Karpas-422 (cell line): ENCODE data around the gene ZNF595. TPM values are rescaled to one million over a fixed set of nuclear protein-coding genes. Genes with fewer than 3 reads are reported as not detected.
A peak's percentile ranks its signal among the peaks of the same experiment; 100 is the strongest.

Source experiments
- DNase-seq: peaks from one replicate; pipeline ENCODE4 v3.0.0-alpha.2; 2015
- H2AFZ ChIP-seq: fragments of 200-600 bp; sonication (generic); 2 replicates; pipeline ENCODE4 v1.6.1; 2014; ENCODE audit warnings: antibody characterized with exemption, low read length, mixed read lengths
- H3K27ac ChIP-seq: fragments of 200-600 bp; sonication (generic); 2 replicates; pipeline ENCODE4 v1.5.1; 2014; ENCODE audit warnings: mild to moderate bottlenecking, low read length, moderate library complexity
- H3K27me3 ChIP-seq: fragments of 200-600 bp; sonication (generic); 2 replicates; pipeline ENCODE4 v1.6.1; 2014; ENCODE audit warnings: low read length, mixed read lengths
- H3K36me3 ChIP-seq: fragments of 200-600 bp; sonication (generic); 2 replicates; pipeline ENCODE4 v1.6.1; 2014; ENCODE audit warnings: low read length, mixed read lengths; ENCODE audit not compliant: insufficient read depth
- H3K4me1 ChIP-seq: fragments of 200-600 bp; sonication (generic); 2 replicates; pipeline ENCODE4 v1.6.1; 2014; ENCODE audit warnings: mild to moderate bottlenecking, low read length, mixed read lengths
- H3K4me2 ChIP-seq: fragments of 200-600 bp; sonication (generic); 2 replicates; pipeline ENCODE4 v1.6.1; 2014; ENCODE audit warnings: low read length, low read depth, mild to moderate bottlenecking; ENCODE audit not compliant: poor library complexity, severe bottlenecking
- H3K4me3 ChIP-seq: fragments of 200-600 bp; sonication (generic); 2 replicates; pipeline ENCODE4 v1.5.1; 2014; ENCODE audit warnings: mild to moderate bottlenecking, antibody characterized with exemption, low read length, mixed read lengths
- H3K79me2 ChIP-seq: fragments of 200-600 bp; sonication (generic); 2 replicates; pipeline ENCODE4 v1.6.1; 2014; ENCODE audit warnings: mild to moderate bottlenecking, low read length, mixed read lengths
- H3K9ac ChIP-seq: fragments of 200-600 bp; sonication (generic); 2 replicates; pipeline ENCODE4 v1.6.0; 2014; ENCODE audit warnings: low read length
- H3K9me2 ChIP-seq: fragments of 200-600 bp; sonication (generic), shearing (Covaris generic); replicated peaks from 2 replicates; pipeline ENCODE4 v1.6.0; 2014; ENCODE audit warnings: mild to moderate bottlenecking, low read length, moderate library complexity; ENCODE audit not compliant: insufficient read depth
- H3K9me3 ChIP-seq: fragments of 300-700, 200-600 bp; sonication (generic); 2 replicates; pipeline ENCODE4 v1.6.1; 2014; ENCODE audit warnings: low read length, mixed read lengths
- H4K20me1 ChIP-seq: fragments of 200-600 bp; sonication (generic); 2 replicates; pipeline ENCODE4 v1.6.1; 2014; ENCODE audit warnings: mild to moderate bottlenecking, antibody characterized with exemption, low read length, low read depth; ENCODE audit not compliant: insufficient read depth
- total RNA-seq: library from RNA; depleted of rRNA; stranded (reverse); fragments of >200 nt; shearing (Covaris generic); gene quantifications from 2 replicates; pipeline ENCODE4 v1.2.3, GENCODE V29; 2014; ENCODE audit warnings: low replicate concordance; rRNA removed

ZNF595 gene
- total RNA-seq, 1 experiment from 2014 or later = 39.1 TPM

DNA sequence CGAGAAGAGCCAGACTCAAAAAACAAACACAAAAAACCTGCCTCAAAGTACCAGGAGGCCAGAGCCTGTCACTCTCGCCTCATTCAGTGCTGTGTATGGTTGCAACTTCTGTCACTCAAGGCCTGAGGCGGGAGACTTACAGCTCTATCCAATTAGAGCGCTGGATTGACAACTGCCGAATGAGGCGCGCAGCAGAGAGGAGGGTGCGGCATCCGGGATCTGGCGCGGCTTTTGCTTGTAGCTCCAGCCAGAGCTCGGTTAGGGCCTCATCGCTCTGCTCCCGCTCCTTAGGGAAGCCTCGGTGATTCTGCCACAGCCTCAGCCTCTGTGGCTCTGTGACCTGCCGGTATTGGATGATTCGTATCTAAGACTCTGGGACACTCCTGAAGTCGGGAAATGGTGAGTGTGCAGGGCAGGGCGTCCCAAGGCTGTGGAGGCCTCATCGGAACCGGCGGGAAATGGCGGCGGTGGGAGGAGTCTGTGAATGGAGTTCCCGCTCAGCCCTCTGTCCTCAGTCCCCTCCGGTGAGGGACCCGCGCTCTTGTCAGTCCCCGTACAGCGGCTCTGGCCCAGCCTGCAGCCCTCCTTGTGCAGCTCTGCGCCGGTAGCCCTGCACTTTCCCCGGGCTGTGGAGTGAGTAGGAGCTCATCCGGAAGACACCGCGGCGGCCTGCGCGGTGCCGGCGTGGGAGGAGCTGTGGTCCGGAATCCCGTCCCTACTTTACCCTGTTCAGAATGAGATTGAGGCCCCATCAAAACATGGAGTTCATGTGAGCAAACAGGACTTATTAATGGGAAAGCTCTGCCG is 71.4 kb downstream of the ZNF595 start, which contains the start of gene ZNF718:
Gene ZNF718 (plus strand): TSS at position 227 of the 807 bp plus-strand sequence. CDS start 170 bp downstream, at position 397.
- DNase-seq = peak; percentile 99
- Histone ChIP-seq H3K4me2 (peak within 1 kb of the TSS; percentile 81), H3K4me3 (peak within 1 kb of the TSS; percentile 88), H3K36me3 (peaks cover 45% of the 10 kb centered on the region), H3K9ac (peak within 1 kb of the TSS; percentile 90), H3K9me3 (peaks cover 15% of the 10 kb centered on the region), H3K79me2 (peaks cover 51% of the 10 kb centered on the region), H3K27ac (peak within 1 kb of the TSS; percentile 81), H2AFZ (peak within 1 kb of the TSS; percentile 73; the same call in 1 of the 2 replicates), H4K20me1 (no peaks in the 10 kb centered on the region), H3K9me2 (no peaks in the 10 kb centered on the region), H3K27me3 (no peaks in the 10 kb centered on the region), H3K4me1 (peaks cover 12% of the 10 kb centered on the region)

DNA sequence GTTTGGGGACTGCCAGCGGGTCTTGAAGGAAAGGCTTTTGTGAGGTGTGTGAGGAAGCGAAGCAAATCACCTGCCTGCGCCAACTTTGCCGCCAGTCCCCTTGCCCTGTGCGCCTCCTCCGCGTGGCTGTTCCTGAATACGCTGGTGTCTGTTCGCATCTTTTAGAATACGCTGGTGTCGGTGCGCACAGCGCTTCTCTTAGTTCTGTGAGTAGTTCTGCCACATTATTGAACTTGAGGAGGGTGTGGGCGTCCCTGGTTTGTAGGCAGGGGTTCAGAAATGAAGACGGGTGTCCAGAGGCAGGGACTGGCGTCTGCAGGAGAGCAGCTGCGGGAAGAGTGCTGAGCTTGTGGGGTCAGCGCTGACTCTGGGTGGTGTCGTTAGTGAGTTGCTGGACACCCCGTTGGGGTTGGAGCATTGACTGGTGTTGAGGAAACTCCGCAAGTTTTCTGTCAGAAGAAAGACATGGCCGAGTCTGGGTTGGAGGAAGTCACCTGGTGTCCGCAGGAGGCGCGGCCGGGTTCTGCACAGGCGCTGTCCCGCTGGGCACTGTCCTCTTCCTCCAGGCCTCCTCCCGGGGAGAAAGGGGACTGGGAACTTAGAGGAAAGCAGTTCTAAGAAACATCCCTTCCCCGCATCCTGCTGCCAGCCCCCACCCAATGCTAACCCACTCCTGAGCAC is 72.1 kb downstream of the ZNF595 start:
- Histone ChIP-seq H3K27me3 (no peaks in the 10 kb centered on the region), H3K4me2 (peak overlapping the region; percentile 81), H3K4me3 (peak overlapping the region; percentile 88), H4K20me1 (no peaks in the 10 kb centered on the region), H3K4me1 (peaks cover 12% of the 10 kb centered on the region), H3K9me3 (peaks cover 15% of the 10 kb centered on the region), H2AFZ (no peak overlapping the region), H3K36me3 (peaks cover 53% of the 10 kb centered on the region), H3K79me2 (peaks cover 59% of the 10 kb centered on the region), H3K27ac (peak overlapping the region; percentile 81), H3K9me2 (no peaks in the 10 kb centered on the region), H3K9ac (peak overlapping the region; percentile 90)
- no peak for DNase-seq

DNA sequence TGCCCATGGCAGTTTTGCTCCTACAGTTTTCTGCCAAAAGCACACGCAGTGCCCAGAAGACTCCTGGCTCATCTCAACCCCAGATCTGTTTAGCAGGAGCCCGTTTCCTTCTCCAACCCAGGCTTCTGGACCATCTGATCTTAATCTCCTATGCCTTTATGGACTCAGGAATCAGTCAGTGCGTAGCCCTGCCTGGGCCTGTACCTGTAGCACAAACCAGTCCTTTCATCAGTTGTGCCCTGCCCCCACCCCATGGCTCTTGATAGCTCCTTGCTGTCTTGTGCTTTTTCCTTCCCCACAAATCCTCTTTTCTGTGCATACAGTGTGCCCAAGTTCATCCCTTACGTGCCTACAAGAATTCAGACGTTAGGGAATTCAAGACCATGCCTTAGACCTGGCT is 72.7 kb downstream of the ZNF595 start:
- Histone ChIP-seq H2AFZ (no peak overlapping the region), H3K9ac (peak overlapping the region; percentile 90; the same call in 1 of the 2 replicates), H3K27me3 (no peaks in the 10 kb centered on the region), H3K9me2 (no peaks in the 10 kb centered on the region), H3K27ac (peak overlapping the region; percentile 81; the same call in 1 of the 2 replicates), H4K20me1 (no peaks in the 10 kb centered on the region), H3K36me3 (peaks cover 59% of the 10 kb centered on the region), H3K4me3 (peak overlapping the region; percentile 88), H3K4me1 (peaks cover 12% of the 10 kb centered on the region), H3K4me2 (peak overlapping the region; percentile 81), H3K79me2 (peaks cover 60% of the 10 kb centered on the region), H3K9me3 (peaks cover 15% of the 10 kb centered on the region)
- DNase-seq = no peak

DNA sequence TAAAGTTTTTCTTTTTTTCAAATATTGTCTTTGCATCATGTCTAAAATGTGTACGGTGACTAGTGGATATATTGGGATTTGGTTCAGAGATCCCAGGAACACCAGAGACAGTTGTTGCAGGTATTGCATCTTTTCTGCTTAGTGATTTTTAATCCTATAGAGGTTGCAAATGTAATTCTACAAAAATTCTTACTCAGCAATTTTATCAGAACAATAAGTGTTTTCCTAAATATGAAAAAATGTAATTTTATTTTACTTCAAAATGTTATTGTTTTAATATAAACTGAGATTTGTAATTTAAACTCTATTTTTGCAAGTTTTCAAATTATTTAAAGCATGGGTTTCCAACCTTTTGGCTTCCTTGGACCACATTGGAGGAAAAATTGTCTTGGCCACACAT is 79.4 kb downstream of the ZNF595 start:
- no peak overlapping the region for H2AFZ ChIP-seq
- no peak overlapping the region for H3K27ac ChIP-seq
- no peak overlapping the region for H3K9ac ChIP-seq
- H3K36me3 ChIP-seq = peaks cover 93% of the 10 kb centered on the region
- H3K9me2 ChIP-seq = no peaks in the 10 kb centered on the region
- no peaks in the 10 kb centered on the region for H4K20me1 ChIP-seq
- H3K4me2 ChIP-seq = no peak overlapping the region
- DNase-seq = no peak
- peaks cover 19% of the 10 kb centered on the region for H3K9me3 ChIP-seq
- no peak overlapping the region for H3K4me3 ChIP-seq
- no peaks in the 10 kb centered on the region for H3K27me3 ChIP-seq
- H3K4me1 ChIP-seq = no peaks in the 10 kb centered on the region
- H3K79me2 ChIP-seq = peaks cover 72% of the 10 kb centered on the region

Other genes with a start within 250 kb of the ZNF595 start
- 27.1 and 38.7 TPM in 2 replicates for gene ZNF718, start 71.2 kb downstream of the ZNF595 start, total RNA-seq